NCI-H2196 treated with DMSO at 0.1 percent for 48 hours (cell line): ENCODE measurements around the gene TMEM208.

Experiments
- DNase-seq: peaks from one replicate; lab custom pipeline; 2025; ENCODE audit not compliant: unreplicated experiment; lab: John Stamatoyannopoulos, UW

TMEM208 gene

DNA sequence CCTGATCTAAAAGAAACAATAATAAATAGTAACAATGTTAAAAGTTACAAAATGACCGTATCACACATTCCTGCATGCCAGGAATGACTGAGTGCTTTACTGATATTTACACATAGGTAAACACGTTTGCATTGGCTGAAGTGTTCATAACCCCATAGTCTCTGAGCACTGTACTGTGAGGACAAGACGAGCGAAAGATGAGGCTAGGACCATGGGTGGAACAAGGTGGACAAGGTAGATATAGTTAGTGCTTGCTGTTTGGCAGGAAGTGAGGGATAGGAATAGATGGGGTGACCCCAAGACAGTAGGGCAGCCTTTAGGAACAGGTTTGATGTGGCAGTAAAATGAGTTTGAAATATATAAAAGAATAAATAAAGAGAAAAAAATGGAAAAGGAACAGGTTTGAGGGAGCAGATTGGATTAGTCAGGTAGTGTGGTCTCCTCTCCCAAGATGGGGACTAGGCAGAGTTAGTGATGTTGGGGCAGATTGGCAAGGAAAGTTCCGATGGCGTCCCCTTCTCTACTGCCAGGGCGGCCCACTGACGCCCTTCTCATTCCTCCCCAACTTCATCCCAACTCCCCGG lies 35.4 kb upstream of the TMEM208 start:
- DNase-seq = no peak

DNA sequence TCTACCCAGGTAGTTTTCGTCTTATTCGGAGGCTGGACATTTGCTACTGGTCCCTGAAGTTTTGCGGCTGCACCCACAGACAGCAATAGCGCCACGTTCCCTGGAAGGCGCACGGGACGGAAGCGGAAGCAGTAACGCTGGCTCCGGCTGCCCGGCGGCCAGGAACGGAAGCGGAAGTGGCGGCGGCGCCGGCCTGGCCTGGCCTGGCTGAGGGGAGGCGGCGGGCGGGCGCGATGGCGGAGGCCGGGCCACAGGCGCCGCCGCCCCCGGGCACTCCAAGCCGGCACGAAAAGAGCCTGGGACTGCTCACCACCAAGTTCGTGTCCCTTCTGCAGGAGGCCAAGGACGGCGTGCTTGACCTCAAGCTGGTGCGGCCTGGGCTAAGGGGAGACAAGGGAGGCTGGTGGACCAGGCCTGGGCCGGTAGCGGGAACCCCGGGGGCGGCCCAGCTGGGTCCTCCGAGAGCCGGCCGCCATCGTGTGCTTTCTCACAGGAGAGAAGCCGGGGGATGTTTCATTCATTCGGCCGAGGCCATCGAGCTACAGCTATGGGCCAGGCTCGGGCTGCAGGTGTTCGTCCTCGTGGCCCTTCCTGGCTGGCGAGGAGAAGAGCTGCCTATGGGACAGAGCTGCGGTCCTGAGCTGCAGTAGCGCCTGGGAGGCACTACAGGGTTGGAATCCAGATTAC lies 34.8 kb upstream of the TMEM208 start, which contains the start of gene E2F4:
Gene E2F4 (plus strand): TSS at position 161 of the 687 bp plus-strand sequence. CDS start 73 bp downstream, at position 234.
- DNase-seq = peak; percentile 49

DNA sequence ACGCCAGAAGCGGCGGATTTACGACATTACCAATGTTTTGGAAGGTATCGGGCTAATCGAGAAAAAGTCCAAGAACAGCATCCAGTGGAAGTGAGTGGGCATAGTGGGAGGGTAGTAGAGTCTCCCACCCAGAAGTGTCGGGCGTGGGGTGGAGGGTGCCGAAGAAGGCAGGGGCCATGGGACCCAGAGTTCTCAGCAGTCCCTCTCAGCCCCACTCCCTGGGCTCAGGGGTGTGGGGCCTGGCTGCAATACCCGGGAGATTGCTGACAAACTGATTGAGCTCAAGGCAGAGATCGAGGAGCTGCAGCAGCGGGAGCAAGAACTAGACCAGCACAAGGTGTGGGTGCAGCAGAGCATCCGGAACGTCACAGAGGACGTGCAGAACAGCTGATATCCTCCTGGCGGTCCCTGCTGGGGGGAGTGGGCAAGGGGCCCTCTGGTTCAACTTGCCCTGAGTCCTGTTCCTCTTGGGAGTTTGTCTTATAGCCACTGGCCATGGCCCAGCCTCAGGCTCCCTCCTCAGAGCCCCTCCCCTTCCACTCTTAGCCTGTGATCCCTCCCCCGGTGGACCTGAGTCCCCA lies 34.1 kb upstream of the TMEM208 start:
- no peak for DNase-seq

DNA sequence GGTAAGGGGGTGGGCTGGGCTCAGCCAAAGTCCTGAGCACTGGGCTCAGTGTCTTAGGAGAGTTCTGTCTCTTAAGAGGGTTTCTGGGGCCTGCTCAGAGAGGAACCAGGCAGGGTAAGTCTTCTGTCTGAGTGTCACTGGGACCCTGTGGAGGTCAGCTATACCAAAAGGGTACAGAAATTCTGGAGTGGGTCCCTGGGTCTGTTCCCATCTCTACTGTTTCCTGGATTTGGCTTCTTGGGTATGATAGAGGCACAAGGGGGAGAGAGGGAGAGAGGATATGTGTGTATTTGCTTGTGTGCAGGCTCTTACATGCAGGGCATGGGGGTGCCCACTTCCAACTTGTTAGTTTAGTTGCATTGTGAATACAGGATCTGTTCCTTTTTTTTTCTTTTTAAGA lies 33.4 kb upstream of the TMEM208 start:
- no peak for DNase-seq

DNA sequence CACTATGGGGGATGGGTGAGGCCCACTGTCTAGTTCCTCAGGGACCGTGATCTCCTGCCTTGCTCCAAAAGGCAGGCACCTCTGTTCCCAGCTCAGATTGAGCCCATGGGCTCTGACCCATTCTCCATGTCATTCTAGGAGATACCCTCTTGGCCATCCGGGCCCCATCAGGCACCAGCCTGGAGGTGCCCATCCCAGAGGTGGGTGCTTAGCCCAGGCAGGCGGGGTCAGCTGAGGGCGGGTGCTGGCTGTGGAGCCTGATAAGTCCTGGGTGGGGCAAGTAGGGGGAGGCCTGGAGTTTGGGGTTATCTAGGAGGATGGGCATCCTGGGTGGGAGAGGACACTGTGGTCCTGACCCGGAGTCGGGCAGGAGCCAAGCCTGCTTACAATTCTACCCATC lies 32.7 kb upstream of the TMEM208 start:
- DNase-seq = no peak

DNA sequence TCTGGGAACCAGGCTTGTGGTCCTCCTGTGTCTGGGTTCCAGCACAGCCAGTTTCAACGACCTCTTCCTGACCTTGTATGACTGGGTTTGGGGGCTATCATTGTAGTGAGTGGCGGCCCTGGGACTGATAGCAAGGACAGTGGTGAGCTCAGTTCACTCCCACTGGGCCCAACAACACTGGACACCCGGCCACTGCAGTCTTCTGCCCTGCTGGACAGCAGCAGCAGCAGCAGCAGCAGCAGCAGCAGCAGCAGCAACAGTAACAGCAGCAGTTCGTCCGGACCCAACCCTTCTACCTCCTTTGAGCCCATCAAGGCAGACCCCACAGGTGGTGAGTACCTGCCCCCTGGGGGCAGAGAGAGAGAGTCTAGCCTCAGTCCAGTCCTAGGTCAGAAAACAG lies 31.3 kb upstream of the TMEM208 start:
- DNase-seq = no peak

DNA sequence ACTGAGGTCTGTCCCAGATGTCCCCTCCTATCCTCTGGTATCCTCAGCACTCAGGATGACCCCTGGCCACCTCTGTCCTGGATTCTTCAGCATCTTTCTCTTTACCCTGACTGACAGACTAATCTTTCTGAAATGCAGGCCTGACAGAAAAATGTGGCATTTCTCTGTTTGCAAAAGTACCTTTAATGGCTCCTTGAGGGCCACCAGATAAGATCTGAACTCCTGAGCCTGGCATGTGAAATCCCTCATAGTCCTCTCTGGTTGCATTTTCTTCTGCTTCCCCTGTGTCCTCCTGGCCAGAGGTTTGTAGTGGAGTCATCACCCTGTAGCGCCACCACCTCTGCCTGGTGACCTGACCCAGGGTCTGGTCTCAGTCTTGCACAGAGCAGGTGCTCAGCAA lies 30.0 kb upstream of the TMEM208 start:
- DNase-seq = no peak

DNA sequence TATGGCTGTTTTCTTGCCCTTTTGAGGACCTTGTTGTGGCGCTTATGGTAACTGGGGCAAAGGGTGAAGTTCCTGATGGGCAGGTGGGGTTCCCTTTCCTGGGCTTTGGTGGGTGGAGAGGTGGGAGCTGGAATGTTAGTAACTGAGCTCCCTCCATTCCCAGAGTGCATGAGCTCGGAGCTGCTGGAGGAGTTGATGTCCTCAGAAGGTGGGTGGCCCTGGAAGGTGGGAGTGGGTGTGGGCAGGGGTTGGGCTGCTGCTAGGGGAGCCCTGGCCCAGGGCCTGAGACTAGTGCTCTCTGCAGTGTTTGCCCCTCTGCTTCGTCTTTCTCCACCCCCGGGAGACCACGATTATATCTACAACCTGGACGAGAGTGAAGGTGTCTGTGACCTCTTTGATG lies 29.2 kb upstream of the TMEM208 start:
- no peak for DNase-seq

DNA sequence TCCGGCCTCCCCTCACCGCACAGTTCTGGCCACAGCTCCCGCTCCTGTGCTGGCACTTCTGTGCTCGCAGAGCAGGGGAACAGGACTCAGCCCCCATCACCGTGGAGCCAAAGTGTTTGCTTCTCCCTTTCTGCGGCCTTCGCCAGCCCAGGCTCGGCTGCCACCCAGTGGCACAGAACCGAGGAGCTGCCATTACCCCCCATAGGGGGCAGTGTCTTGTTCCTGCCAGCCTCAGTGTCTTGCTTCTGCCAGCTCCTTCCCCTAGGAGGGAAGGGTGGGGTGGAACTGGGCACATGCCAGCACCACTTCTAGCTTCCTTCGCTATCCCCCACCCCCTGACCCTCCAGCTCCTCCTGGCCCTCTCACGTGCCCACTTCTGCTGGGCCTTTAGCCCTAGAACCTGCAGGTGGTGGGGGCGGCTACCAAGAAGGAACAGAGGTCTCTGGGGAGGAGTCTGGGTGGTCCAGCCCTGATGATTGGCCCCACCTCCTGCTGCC lies 28.6 kb upstream of the TMEM208 start:
- no peak for DNase-seq

DNA sequence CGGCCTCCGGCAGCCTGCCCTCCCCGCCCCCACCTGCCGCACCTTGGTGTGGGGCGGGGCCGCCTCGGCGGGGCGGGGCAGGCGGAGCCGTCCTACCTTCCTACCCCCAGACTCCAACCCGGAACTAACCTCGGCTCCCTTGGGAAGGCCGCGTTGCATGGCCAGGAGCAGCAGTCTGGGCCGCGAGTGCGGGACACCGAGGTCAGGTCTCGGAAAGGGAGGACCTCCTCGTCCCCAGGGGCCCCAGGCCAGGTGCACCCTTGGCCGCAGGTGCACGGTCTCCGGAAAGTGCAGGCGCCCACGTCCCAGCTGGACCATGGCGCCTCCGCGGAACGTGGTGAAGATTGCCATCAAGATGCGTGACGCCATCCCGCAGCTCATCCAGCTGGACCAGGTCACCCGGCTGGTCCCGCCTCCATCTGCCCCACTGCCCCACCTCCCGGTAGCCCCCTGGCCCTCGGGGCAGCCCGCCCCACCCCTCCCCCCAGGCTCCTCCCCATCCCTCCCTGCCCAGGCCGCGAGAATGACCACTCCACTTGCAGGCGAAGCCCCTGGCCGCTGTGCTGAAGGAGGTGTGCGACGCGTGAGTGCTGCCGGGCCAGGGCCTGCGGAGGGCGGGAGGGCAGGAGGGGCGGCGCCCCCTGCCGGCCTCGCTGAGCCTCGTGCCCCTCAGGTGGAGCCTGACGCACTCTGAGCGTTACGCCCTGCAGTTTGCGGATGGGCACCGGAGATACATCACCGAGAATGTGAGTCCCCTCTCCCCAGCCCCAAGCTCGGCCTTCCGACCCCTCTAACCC lies 27.7 kb upstream of the TMEM208 start, which contains the start of gene ELMO3:
Gene ELMO3 (plus strand): TSS at position 121 of the 797 bp plus-strand sequence. CDS start 196 bp downstream, at position 317.
- no peak for DNase-seq

DNA sequence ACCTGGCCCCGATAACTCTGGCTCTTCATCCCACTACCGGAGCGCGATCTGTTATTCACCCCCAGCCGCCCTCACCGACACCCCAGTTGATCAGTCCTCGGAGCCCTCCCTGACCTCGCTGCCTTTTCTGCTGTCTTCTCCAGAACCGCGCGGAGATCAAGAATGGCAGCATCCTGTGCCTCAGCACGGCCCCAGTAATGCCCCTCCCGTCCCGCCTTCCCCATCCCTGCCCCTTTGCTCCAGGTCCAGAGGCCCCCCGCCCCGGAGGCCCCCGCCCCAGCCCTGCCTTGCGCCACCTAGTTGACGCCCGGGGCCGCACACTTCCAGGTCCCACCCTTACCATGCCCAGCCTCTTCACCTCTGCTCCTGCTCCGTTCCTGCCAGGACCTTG lies 27.1 kb upstream of the TMEM208 start:
- no peak for DNase-seq

DNA sequence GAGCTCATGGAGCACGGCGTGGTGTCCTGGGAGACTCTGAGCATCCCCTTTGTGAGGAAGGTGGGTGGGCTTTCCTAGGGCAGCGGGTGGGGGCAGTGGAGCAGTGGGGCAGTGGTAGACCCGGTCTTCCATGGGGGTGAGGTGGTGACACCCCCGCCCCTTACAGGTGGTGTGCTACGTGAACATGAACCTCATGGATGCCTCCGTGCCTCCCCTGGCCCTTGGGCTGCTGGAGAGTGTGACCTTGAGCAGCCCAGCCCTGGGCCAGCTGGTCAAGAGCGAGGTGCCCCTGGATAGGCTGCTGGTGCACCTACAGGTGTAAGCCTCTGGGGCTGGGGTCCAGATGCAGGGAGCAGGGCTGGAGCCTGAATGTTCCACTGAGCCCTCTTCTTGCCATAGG lies 26.4 kb upstream of the TMEM208 start:
- DNase-seq = no peak

DNA sequence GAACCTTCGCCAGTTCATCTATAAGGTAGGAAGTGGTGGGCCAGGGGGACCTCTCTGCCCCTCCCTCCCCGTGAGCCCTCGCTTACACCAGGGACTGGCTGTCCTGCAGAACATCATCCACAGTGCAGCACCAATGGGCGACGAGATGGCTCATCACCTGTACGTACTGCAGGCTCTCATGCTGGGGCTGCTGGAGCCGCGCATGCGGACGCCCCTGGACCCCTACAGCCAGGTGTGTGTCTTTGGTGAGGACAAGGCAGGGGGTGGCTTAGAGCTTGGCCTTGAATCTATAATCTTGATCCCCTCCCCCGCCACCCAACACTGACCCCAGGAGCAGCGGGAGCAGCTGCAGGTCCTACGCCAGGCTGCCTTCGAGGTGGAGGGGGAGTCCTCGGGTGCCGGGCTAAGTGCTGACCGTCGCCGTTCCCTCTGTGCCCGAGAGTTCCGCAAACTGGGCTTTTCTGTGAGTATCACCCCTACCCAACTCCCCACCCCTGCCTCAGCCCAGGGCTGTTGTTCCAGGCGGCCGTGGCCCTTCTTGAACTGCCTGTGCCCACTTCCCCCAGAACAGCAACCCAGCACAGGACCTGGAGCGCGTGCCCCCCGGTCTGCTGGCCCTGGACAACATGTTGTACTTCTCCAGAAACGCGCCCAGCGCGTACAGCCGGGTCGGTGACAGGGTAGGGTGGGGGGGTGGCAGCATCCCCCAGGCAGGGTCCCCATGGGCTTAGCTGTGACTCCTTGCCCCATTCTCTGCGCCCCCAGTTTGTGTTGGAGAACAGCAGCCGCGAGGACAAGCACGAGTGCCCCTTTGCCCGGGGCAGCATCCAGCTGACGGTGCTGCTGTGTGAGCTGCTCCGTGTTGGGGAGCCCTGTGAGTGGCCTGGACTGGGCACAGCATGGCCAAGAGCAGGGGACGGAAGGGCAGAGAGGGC lies 25.3 kb upstream of the TMEM208 start:
- no peak for DNase-seq

DNA sequence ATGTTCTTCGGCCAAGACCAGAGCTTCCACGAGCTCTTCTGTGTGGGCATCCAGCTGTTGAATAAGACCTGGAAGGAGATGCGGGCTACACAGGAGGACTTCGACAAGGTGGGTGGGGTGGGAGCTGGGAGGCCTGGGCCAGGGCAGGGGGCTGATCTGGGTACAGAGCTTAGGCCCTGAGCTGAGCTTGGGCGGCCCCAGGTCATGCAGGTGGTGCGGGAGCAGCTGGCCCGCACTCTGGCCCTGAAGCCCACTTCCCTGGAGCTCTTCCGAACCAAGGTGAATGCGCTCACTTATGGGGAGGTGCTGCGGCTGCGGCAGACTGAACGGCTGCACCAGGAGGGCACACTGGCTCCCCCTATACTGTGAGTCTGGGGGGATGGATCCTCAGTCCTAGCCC lies 24.5 kb upstream of the TMEM208 start:
- DNase-seq = no peak

DNA sequence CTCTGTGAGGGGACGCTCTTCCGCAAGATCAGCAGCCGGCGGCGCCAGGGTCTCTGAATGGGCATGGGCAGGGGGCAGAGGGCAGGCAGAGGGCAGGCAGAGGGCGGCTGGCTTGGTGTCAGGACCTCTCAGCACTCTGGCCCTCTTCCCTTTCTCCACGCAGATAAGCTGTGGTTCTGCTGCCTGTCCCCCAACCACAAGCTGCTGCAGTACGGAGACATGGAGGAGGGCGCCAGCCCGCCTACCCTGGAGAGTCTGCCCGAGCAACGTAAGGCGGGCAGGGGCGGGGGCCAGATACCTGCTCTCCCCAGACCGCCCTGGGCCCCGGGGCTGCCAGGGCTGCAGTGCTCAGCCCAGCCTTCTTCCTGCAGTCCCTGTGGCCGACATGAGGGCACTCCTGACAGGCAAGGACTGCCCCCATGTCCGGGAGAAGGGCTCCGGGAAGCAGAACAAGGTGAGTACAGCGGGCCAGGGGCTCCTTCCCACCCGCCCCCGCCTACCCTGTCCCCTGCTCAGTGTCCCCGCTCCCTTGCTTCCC lies 23.9 kb upstream of the TMEM208 start:
- no peak for DNase-seq

DNA sequence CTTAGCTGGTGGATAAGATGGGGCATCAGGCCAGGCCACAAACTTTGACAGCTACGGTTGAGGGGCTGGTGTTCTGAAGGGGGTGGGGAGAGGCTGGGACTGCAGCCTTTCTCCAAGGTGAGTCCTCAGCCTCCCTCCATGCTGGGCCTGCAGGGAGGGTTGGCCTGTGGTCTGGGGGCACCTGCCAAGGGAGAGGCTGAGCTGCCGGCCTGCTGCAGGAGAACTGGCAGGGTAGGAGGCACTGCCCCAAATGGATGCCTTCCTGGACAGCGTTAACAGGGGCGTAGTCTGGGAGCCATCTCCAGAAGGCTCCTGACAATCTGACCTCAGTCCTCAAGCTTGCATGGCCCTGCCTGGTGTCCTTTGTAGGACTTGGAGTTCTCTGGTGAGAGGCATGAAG lies 22.9 kb upstream of the TMEM208 start:
- DNase-seq = no peak

DNA sequence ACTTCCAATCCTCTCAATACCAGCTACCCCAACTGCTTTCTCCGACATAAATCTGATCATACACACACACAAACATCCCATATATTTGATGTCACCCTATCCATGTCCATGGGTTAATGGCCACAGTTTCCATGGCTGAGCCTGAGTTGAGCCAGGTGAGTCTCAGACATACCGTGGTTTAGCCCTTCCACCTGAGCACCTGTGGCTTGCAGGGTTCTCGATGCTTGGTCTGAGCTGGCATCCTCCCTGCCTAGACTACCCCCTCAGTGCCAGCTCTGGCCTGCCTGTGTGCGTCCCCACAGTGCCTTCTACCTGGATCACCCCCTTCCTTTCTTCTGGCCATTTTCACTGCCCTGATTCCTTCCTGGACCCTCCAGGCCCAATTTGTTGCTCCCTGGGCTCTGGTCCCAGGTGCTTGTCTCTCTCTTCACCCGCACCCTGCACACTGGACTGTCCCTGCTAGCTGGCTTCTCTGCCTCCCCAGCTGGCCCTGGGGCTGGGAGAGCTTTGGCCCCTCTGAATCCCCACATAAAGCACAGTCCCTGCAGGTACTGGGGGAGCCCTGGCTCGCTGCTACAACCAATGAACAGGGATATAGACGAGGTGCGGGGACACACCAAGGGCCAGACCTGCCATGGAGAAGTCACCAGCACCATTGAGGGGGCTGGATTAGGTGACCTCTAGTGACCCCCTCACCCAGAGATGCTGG lies 20.6 kb upstream of the TMEM208 start:
- no peak for DNase-seq

DNA sequence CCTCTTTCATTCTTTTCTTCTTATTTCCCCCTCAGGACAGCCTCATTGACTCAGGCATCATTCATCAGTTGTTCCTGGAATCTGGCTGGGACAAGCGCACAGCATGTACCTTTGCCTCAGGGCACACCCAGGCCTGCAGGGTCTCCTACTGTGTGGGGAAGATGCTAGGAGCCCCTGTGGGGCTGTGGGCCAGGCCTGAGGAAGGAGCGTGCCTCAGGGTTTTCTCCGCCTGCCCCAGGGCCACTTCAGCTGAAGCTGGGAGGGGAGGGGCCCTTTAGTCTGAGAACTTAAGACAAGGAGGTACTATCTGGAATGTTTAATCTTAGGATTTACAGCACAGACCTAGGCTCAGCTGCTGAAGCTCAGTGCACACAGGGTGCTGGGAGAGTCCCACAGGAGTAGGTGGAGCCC lies 20.1 kb upstream of the TMEM208 start:
- no peak for DNase-seq

DNA sequence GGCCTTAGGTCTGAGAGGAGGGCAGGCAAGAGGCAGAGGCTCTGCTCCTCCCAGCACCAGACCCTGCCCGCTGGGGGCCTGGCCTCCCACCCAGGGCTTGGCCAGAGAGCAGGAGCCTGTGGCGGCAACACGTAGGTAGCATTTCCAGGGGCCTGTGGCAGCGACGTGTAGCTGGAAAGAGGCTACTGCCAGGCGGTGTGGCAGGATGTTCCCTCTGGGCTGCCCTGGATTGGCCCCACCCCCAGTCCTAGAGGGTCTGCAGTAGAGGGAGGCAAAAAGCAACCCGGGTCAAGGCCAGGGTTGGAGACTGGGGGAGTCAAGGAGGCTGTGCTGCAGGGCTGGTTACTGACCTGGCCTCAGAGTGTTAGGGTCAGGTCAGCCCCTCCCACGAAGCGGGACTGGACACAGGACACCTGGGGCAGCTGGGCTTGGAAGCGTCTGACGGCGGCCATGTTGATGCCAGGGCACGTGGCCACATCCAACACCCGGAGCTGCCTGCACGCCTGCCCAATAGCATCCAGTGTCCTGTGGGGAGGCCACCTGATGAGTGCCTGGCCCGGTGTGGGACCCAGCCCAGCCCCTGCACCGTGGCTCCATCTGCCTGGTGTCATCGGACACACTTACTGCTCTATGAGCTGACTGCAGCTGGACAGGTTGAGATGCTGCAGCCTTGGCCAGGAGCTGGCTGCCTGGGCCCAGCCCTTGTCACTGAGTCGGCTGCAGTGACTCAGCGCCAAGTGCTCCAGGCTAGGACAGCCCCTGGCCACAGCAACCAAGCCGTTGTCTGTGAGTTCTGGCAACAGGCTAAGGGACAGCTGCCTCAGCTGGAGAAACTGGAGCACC lies 19.5 kb upstream of the TMEM208 start:
- peak; percentile 23 for DNase-seq
